SK-N-SH (cell line): ENCODE results near the gene MARCHF5. TPM values are rescaled to one million over a fixed set of nuclear protein-coding genes. Genes with fewer than 3 reads are reported as not detected.

ENCODE experiments used
- CTCF ChIA-PET: fragments of 300-600, 350-600 bp; formaldehyde crosslinking; extraction: SDS; loops from one replicate; lab custom pipeline; 2021; lab: Yijun Ruan, JAX
- POLR2A ChIA-PET: fragments of 350-600 bp; sonication (Branson Sonifier 250); formaldehyde crosslinking; extraction: SDS; loops from one replicate; lab custom pipeline; 2020; ENCODE audit warnings: antibody characterized with exemption, inconsistent platforms; lab: Yijun Ruan, JAX
- DNase-seq: peaks from one replicate; pipeline ENCODE4 v3.0.0; 2012
- H2AFZ ChIP-seq: fragments of 200-600 bp; sonication (generic); 2 replicates; pipeline ENCODE4 v1.8.1; 2016; ENCODE audit warnings: antibody characterized with exemption, mild to moderate bottlenecking, low read depth
- H3F3A ChIP-seq: fragments of 200-600 bp; sonication (generic); replicated peaks from 2 replicates; pipeline ENCODE3; 2016; ENCODE audit warnings: antibody characterized with exemption, mild to moderate bottlenecking; ENCODE audit not compliant: insufficient read depth
- H3K27ac ChIP-seq, 2 experiments: fragments of 200-500 bp in 1 of 2; fragments of 200-600 bp in 1 of 2; sonication (Bioruptor generic) in 1 of 2; sonication (generic), shearing (Covaris generic) in 1 of 2; 2 replicates each; pipeline versions ENCODE4 v1.5.1 to v1.6.1; 2014 to 2016; ENCODE audit warnings: low read depth in 2 of 2, inconsistent platforms in 1 of 2, low read length in 1 of 2, mild to moderate bottlenecking in 1 of 2, mixed read lengths in 1 of 2
- H3K27me3 ChIP-seq: fragments of 200-600 bp; sonication (generic), shearing (Covaris generic); 2 replicates; pipeline ENCODE4 v1.6.1; 2016; ENCODE audit warnings: mixed run types; ENCODE audit not compliant: insufficient read depth
- H3K36me3 ChIP-seq, 2 experiments: fragments of 200-500 bp in 1 of 2; fragments of 200-600 bp in 1 of 2; sonication (Bioruptor generic) in 1 of 2; sonication (generic) in 1 of 2; replicated peaks in 1 of 2; 2 replicates each; pipeline versions ENCODE3 to v1.5.1; 2014 to 2016; ENCODE audit warnings: low read length in 1 of 2, mild to moderate bottlenecking in 1 of 2; ENCODE audit not compliant: insufficient read depth in 2 of 2, control insufficient read depth in 1 of 2
- H3K4me1 ChIP-seq, 2 experiments: fragments of 200-500 bp in 1 of 2; fragments of 200-600 bp in 1 of 2; sonication (Bioruptor generic) in 1 of 2; sonication (generic), shearing (Covaris generic) in 1 of 2; 2 replicates each; pipeline versions ENCODE4 v1.5.1 to v1.6.1; 2014 to 2016; ENCODE audit warnings: low read depth in 1 of 2, low read length in 1 of 2, mixed run types in 1 of 2; ENCODE audit not compliant: insufficient read depth in 2 of 2, control insufficient read depth in 1 of 2
- H3K4me2 ChIP-seq: fragments of 200-600 bp; sonication (generic), shearing (Covaris generic); 2 replicates; pipeline ENCODE4 v1.6.1; 2017; ENCODE audit warnings: mixed run types
- H3K4me3 ChIP-seq, 2 experiments: fragments of 200-500 bp in 1 of 2; fragments of 200-600 bp in 1 of 2; sonication (Bioruptor generic) in 1 of 2; sonication (generic), shearing (Covaris generic) in 1 of 2; 2 replicates each; pipeline versions ENCODE4 v1.5.1 to v1.8.1; 2014 to 2016; ENCODE audit warnings: low read depth in 2 of 2, inconsistent platforms in 1 of 2, low read length in 1 of 2, mild to moderate bottlenecking in 1 of 2, mixed read lengths in 1 of 2, moderate library complexity in 1 of 2
- H3K79me2 ChIP-seq: fragments of 200-600 bp; sonication (generic); 2 replicates; pipeline ENCODE4 v1.8.1; 2017; ENCODE audit warnings: mild to moderate bottlenecking; ENCODE audit not compliant: insufficient read depth
- H3K9ac ChIP-seq: fragments of 200-600 bp; sonication (generic); 2 replicates; pipeline ENCODE4 v1.6.1; 2017; ENCODE audit warnings: mixed run types
- H3K9me2 ChIP-seq: fragments of 200-600 bp; sonication (generic); 2 replicates; pipeline ENCODE4 v1.6.1; 2017; ENCODE audit warnings: mixed run types
- H3K9me3 ChIP-seq: fragments of 200-600 bp; sonication (generic); 2 replicates; pipeline ENCODE4 v1.6.1; 2017; ENCODE audit warnings: mixed run types, mild to moderate bottlenecking, moderate library complexity
- H4K20me1 ChIP-seq: fragments of 200-600 bp; sonication (generic); 2 replicates; pipeline ENCODE4 v1.6.1; 2017; ENCODE audit warnings: mild to moderate bottlenecking, mixed run types; ENCODE audit not compliant: insufficient read depth
- CHD2 ChIP-seq: fragments of 150-350 bp; IDR thresholded peaks from 2 replicates; pipeline ENCODE4 v1.6.1; 2018; ENCODE audit warnings: low read length; ENCODE audit not compliant: partially characterized antibody
- ELF1 ChIP-seq: IDR thresholded peaks from 2 replicates; pipeline ENCODE4 v1.4.0; 2012
- EP300 ChIP-seq, 2 experiments: IDR thresholded peaks; 2 replicates each; pipeline versions ENCODE4 v1.4.0 to v1.6.1; 2012; ENCODE audit warnings: borderline replicate concordance in 1 of 2, low read depth in 1 of 2, low read length in 1 of 2
- EZH2phosphoT487 ChIP-seq: fragments of 200-600 bp; sonication (generic); IDR thresholded peaks from 2 replicates; pipeline ENCODE4 v1.6.1; 2017; ENCODE audit warnings: low read depth, mixed run types, mild to moderate bottlenecking, antibody characterized with exemption, moderate library complexity, borderline replicate concordance
- FOXJ3 ChIP-seq: sonication (generic); formaldehyde crosslinking; IDR thresholded peaks from 2 replicates; pipeline ENCODE4 v1.5.1; 2020; ENCODE audit warnings: mild to moderate bottlenecking, missing genetic modification reagents
- FOXM1 ChIP-seq: IDR thresholded peaks from 2 replicates; pipeline ENCODE4 v1.4.0; 2012; ENCODE audit warnings: low read depth, mild to moderate bottlenecking
- GATA2 ChIP-seq: sonication (generic); formaldehyde crosslinking; IDR thresholded peaks from 2 replicates; pipeline ENCODE4 v1.5.0; 2020; ENCODE audit warnings: mild to moderate bottlenecking, missing genetic modification reagents
- IRF3 ChIP-seq: fragments of 150-350 bp; IDR thresholded peaks from 2 replicates; pipeline ENCODE4 v1.6.1; 2016; ENCODE audit warnings: mild to moderate bottlenecking, low read depth, low read length
- MEF2A ChIP-seq: IDR thresholded peaks from 2 replicates; pipeline ENCODE4 v1.4.0; 2012; ENCODE audit warnings: low read depth, borderline replicate concordance
- PBX3 ChIP-seq: IDR thresholded peaks from 2 replicates; pipeline ENCODE4; 2012
- POLR2AphosphoS5 ChIP-seq: IDR thresholded peaks from 2 replicates; pipeline ENCODE4 v1.6.1; 2012; ENCODE audit warnings: low read depth, low read length
- RAD21 ChIP-seq: IDR thresholded peaks from 2 replicates; pipeline ENCODE4 v1.6.1; 2012; ENCODE audit warnings: mild to moderate bottlenecking, low read length
- RCOR1 ChIP-seq: fragments of 150-350 bp; IDR thresholded peaks from 2 replicates; pipeline ENCODE4 v1.6.1; 2017; ENCODE audit warnings: antibody characterized with exemption, low read length
- RFX5 ChIP-seq: IDR thresholded peaks from 2 replicates; pipeline ENCODE4 v1.6.1; 2012; ENCODE audit warnings: mild to moderate bottlenecking, improper control_type of control experiment, low read length
- SIN3A ChIP-seq: IDR thresholded peaks from 2 replicates; pipeline ENCODE4 v1.6.1; 2012; ENCODE audit warnings: low read depth, mild to moderate bottlenecking, low read length, moderate library complexity, borderline replicate concordance
- SMC3 ChIP-seq: IDR thresholded peaks from 2 replicates; pipeline ENCODE4 v1.6.1; 2012; ENCODE audit warnings: low read depth, low read length, improper control_type of control experiment
- TEAD4 ChIP-seq: IDR thresholded peaks from 2 replicates; pipeline ENCODE4 v1.4.0; 2012; ENCODE audit warnings: mild to moderate bottlenecking, borderline replicate concordance; ENCODE audit not compliant: insufficient read depth
- WGBS: methylation state at CpG from one replicate; pipeline ENCODE4 v1.1.6; 2017; ENCODE audit warnings: low lambda C conversion rate; 5-methylcytosine and 5-hydroxymethylcytosine counted together
- polyA plus RNA-seq, 3 experiments: library from polyadenylated mRNA; depleted of rRNA; stranded (reverse); fragments of >200 nt; gene quantifications; 2 replicates each; pipeline ENCODE4 v1.2.3, GENCODE V29; 2012
- TF ChIP-seq, protein P1 (sequence below): IDR thresholded peaks from 2 replicates; pipeline ENCODE4 v1.4.0; 2012; ENCODE audit warnings: low read depth, borderline replicate concordance
- TF ChIP-seq, protein P2 (sequence below): fragments of 200-600 bp; sonication (generic); IDR thresholded peaks from 2 replicates; pipeline ENCODE4 v1.6.1; 2017; ENCODE audit warnings: antibody characterized with exemption, mild to moderate bottlenecking, moderate library complexity

MARCHF5 gene
- polyA plus RNA-seq, 1 of the 3 experiments (the other 2 are of a cell fraction): 24.2 TPM

DNA sequence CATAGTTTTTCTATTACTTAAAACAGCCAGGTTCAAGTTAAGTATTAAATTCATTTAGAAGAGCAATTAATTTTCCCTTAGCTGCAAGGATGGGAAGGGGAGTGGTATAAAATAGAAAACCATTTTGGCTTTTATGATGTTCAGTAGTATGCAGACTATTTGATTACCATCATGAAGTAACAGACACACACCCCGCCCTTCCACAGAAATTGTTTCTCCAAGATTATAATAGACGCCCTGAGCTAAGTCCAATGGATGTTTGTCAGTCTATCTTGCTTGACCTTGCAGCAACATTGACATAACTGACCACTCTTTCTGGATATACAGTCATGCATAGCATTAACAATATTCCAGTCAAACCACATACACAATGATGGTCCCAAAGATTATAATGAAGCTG, 42.4 kb upstream of the MARCHF5 start (continued):
- TF ChIP-seq, protein P1, sequence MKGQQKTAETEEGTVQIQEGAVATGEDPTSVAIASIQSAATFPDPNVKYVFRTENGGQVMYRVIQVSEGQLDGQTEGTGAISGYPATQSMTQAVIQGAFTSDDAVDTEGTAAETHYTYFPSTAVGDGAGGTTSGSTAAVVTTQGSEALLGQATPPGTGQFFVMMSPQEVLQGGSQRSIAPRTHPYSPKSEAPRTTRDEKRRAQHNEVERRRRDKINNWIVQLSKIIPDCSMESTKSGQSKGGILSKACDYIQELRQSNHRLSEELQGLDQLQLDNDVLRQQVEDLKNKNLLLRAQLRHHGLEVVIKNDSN: no peak
- TF ChIP-seq POLR2AphosphoS5 (no peak), CHD2 (no peak), SIN3A (no peak), FOXM1 (no peak)

DNA sequence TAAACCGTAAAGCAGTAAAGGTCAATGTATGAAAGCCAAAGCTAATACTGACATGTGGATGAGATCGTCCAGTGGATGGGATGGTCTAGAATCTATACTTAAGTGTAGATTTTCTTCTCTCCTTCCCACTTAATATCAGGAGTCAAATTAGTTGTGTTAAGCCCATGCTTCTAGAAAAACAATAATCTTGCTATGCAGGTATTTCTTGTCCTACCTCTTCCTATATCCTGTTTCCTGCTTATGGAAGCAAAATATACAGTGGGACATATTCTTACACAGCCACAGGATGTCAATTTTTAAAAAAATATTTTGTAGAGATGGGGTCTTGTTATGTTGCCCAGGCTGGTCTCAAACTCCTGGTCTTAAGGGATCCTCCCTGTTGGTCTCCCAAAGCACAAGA, 27.6 kb upstream of the MARCHF5 start:
- H3K27ac ChIP-seq: no peak overlapping the region
- H3K4me1 ChIP-seq: no peaks in the 10 kb centered on the region
- DNase-seq: no peak
- no peaks in the 10 kb centered on the region for H3K9me2 ChIP-seq
- H3F3A ChIP-seq: no peaks in the 10 kb centered on the region
- H3K4me3 ChIP-seq: no peak overlapping the region
- no peaks in the 10 kb centered on the region for H3K27me3 ChIP-seq
- ChIA-PET POLR2A (no interaction called here), CTCF (no interaction called here)
- no peaks in the 10 kb centered on the region for H3K79me2 ChIP-seq
- H2AFZ ChIP-seq: no peak overlapping the region
- 96% methylated on average over 2 of the region's 2 CpGs for WGBS
- H3K9ac ChIP-seq: no peak overlapping the region
- H3K9me3 ChIP-seq: no peaks in the 10 kb centered on the region
- no peaks in the 10 kb centered on the region for H4K20me1 ChIP-seq
- TF ChIP-seq RAD21 (no peak), GATA2 (CRISPR knock-in tag) (no peak), RFX5 (no peak), IRF3 (no peak), ELF1 (no peak), EZH2phosphoT487 (no peak), SIN3A (no peak), FOXJ3 (no peak), PBX3 (no peak), MEF2A (no peak), POLR2AphosphoS5 (no peak), SMC3 (no peak), RCOR1 (no peak), TEAD4 (no peak), EP300 (IDR thresholded peaks at IDR 0.05; ENCODE audit: borderline replicate concordance in 1 of 2, low read depth in 1 of 2, low read length in 1 of 2) (no peak)
- TF ChIP-seq, protein P2, sequence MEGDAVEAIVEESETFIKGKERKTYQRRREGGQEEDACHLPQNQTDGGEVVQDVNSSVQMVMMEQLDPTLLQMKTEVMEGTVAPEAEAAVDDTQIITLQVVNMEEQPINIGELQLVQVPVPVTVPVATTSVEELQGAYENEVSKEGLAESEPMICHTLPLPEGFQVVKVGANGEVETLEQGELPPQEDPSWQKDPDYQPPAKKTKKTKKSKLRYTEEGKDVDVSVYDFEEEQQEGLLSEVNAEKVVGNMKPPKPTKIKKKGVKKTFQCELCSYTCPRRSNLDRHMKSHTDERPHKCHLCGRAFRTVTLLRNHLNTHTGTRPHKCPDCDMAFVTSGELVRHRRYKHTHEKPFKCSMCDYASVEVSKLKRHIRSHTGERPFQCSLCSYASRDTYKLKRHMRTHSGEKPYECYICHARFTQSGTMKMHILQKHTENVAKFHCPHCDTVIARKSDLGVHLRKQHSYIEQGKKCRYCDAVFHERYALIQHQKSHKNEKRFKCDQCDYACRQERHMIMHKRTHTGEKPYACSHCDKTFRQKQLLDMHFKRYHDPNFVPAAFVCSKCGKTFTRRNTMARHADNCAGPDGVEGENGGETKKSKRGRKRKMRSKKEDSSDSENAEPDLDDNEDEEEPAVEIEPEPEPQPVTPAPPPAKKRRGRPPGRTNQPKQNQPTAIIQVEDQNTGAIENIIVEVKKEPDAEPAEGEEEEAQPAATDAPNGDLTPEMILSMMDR: no peak
- H3K36me3 ChIP-seq: no peaks in the 10 kb centered on the region
- H3K4me2 ChIP-seq: no peak overlapping the region
